Endothelial cell (in vitro differentiated cells): Measurements from ENCODE around the gene ABHD17C. TPM values are rescaled to one million over a fixed set of nuclear protein-coding genes. Genes with fewer than 3 reads are reported as not detected.

ENCODE experiments used
- DNase-seq: peaks from one replicate; pipeline ENCODE4 v3.0.0; 2021; ENCODE audit warnings: low spot score
- H3K27ac Mint-ChIP-seq: one replicate; pipeline ENCODE4 v1.8.0; 2021; ENCODE audit warnings: mixed read lengths, inconsistent platforms; ENCODE audit not compliant: unreplicated experiment
- H3K27me3 Mint-ChIP-seq: one replicate; pipeline ENCODE4 v1.8.0; 2021; ENCODE audit warnings: mild to moderate bottlenecking, moderate library complexity, mixed read lengths, inconsistent platforms; ENCODE audit not compliant: unreplicated experiment
- H3K36me3 Mint-ChIP-seq: one replicate; pipeline ENCODE4 v1.8.0; 2021; ENCODE audit warnings: mild to moderate bottlenecking, low read depth, mixed read lengths, inconsistent platforms; ENCODE audit not compliant: unreplicated experiment
- H3K4me1 Mint-ChIP-seq: one replicate; pipeline ENCODE4 v1.8.0; 2021; ENCODE audit warnings: mild to moderate bottlenecking, mixed read lengths, inconsistent platforms; ENCODE audit not compliant: unreplicated experiment
- H3K4me3 Mint-ChIP-seq: one replicate; pipeline ENCODE4 v1.8.0; 2021; ENCODE audit warnings: mild to moderate bottlenecking, mixed read lengths, inconsistent platforms; ENCODE audit not compliant: unreplicated experiment
- H3K9me3 Mint-ChIP-seq: one replicate; pipeline ENCODE4 v1.8.0; 2021; ENCODE audit warnings: mixed read lengths, inconsistent platforms; ENCODE audit not compliant: unreplicated experiment
- CTCF ChIP-seq: fragments of 200-600 bp; sonication (generic); IDR thresholded peaks from one replicate; pipeline ENCODE4 v1.5.0; 2021; ENCODE audit warnings: antibody characterized with exemption; ENCODE audit not compliant: unreplicated experiment
- total RNA-seq: library from RNA; stranded (reverse); fragmentation: NEBNext Ultra II Directional; extraction: Animal tissue kit (Norgen Biotek cat#: 25700); gene quantifications from one replicate; pipeline ENCODE4 v1.2.1, GENCODE V29; 2021; ENCODE audit not compliant: unreplicated experiment

ABHD17C gene
- total RNA-seq, 1 donor from 2014 or later, result 3.3 TPM

- no peak for DNase-seq
- Mint-ChIP-seq H3K27ac (no peak overlapping the region), H3K4me3 (no peak overlapping the region), H3K27me3 (no peaks in the 10 kb centered on the region), H3K4me1 (peaks cover 7% of the 10 kb centered on the region), H3K36me3 (no peaks in the 10 kb centered on the region), H3K9me3 (no peaks in the 10 kb centered on the region)
- TF ChIP-seq CTCF, result no peak
Observed at GRCh38 chr15:80747317-80748053, 52.4 kb downstream of the ABHD17C start.

GRCh38 chr15:80749589-80749988 lies 54.5 kb downstream of the ABHD17C start:
- Mint-ChIP-seq H3K4me1 (peaks cover 12% of the 10 kb centered on the region), H3K27ac (no peak overlapping the region), H3K9me3 (no peaks in the 10 kb centered on the region), H3K36me3 (no peaks in the 10 kb centered on the region), H3K27me3 (no peaks in the 10 kb centered on the region), H3K4me3 (no peak overlapping the region)
- no peak for DNase-seq
- no peak for TF ChIP-seq CTCF

GRCh38 chr15:80750575-80750974 lies 55.5 kb downstream of the ABHD17C start:
- H3K27ac Mint-ChIP-seq, result no peak overlapping the region
- H3K36me3 Mint-ChIP-seq, result no peaks in the 10 kb centered on the region
- no peaks in the 10 kb centered on the region for H3K9me3 Mint-ChIP-seq
- no peaks in the 10 kb centered on the region for H3K27me3 Mint-ChIP-seq
- no peak overlapping the region for H3K4me3 Mint-ChIP-seq
- DNase-seq, result no peak
- peaks cover 12% of the 10 kb centered on the region for H3K4me1 Mint-ChIP-seq
- no peak for TF ChIP-seq CTCF

GRCh38 chr15:80752204-80752603 lies 57.1 kb downstream of the ABHD17C start:
- H3K4me1 Mint-ChIP-seq, result peaks cover 12% of the 10 kb centered on the region
- no peaks in the 10 kb centered on the region for H3K9me3 Mint-ChIP-seq
- no peak overlapping the region for H3K27ac Mint-ChIP-seq
- no peak for TF ChIP-seq CTCF
- DNase-seq, result no peak
- no peaks in the 10 kb centered on the region for H3K27me3 Mint-ChIP-seq
- no peaks in the 10 kb centered on the region for H3K36me3 Mint-ChIP-seq
- no peak overlapping the region for H3K4me3 Mint-ChIP-seq

- no peak overlapping the region for H3K4me3 Mint-ChIP-seq
- no peak overlapping the region for H3K27ac Mint-ChIP-seq
- DNase-seq, result no peak
- no peak for TF ChIP-seq CTCF
- H3K27me3 Mint-ChIP-seq, result no peaks in the 10 kb centered on the region
- H3K9me3 Mint-ChIP-seq, result no peaks in the 10 kb centered on the region
- peaks cover 5% of the 10 kb centered on the region for H3K4me1 Mint-ChIP-seq
- H3K36me3 Mint-ChIP-seq, result no peaks in the 10 kb centered on the region
Observed at GRCh38 chr15:80753161-80753560, 58.1 kb downstream of the ABHD17C start.
